Neural cell (in vitro differentiated cells): Measurements from ENCODE around the gene GXYLT2. TPM values are rescaled to one million over a fixed set of nuclear protein-coding genes. Genes with fewer than 3 reads are reported as not detected.

Source experiments
- H2AFZ ChIP-seq: fragments of 200-600, 300-800 bp; sonication (generic), shearing (Covaris generic); 2 replicates; pipeline ENCODE4 v1.6.0; 2014; ENCODE audit warnings: low read depth, mild to moderate bottlenecking, antibody characterized with exemption, low read length, moderate library complexity
- H3F3A ChIP-seq: fragments of 200-600 bp; shearing (Covaris generic); 2 replicates; pipeline ENCODE4 v1.6.1; 2016; ENCODE audit warnings: mild to moderate bottlenecking, moderate library complexity, mixed read lengths, antibody characterized with exemption, low read length; ENCODE audit not compliant: insufficient read depth, poor library complexity, severe bottlenecking
- H3K27ac ChIP-seq: fragments of 200-600, 300-800 bp; sonication (generic), shearing (Covaris generic); 2 replicates; pipeline ENCODE4 v1.5.1; 2014; ENCODE audit warnings: mild to moderate bottlenecking, low read length, moderate library complexity
- H3K27me3 ChIP-seq: fragments of 300-800, 200-600 bp; sonication (generic), shearing (Covaris generic); 2 replicates; pipeline ENCODE4 v1.6.0; 2014; ENCODE audit warnings: mild to moderate bottlenecking, low read depth, low read length, moderate library complexity; ENCODE audit not compliant: insufficient read depth
- H3K36me3 ChIP-seq: fragments of 300-800, 200-600 bp; sonication (generic), shearing (Covaris generic); 2 replicates; pipeline ENCODE4 v1.5.1; 2014; ENCODE audit warnings: mild to moderate bottlenecking, antibody characterized with exemption, low read length, moderate library complexity; ENCODE audit not compliant: insufficient read depth
- H3K4me2 ChIP-seq: fragments of 300-800, 200-600 bp; sonication (generic), shearing (Covaris generic); 2 replicates; pipeline ENCODE4 v1.6.0; 2014; ENCODE audit warnings: mild to moderate bottlenecking, low read length
- H3K4me3 ChIP-seq: fragments of 300-800, 200-600 bp; sonication (generic), shearing (Covaris generic); 2 replicates; pipeline ENCODE4 v1.5.1; 2014; ENCODE audit warnings: mild to moderate bottlenecking, low read length, moderate library complexity
- H3K79me2 ChIP-seq: fragments of 200-600 bp; shearing (Covaris generic); replicated peaks from 2 replicates; pipeline ENCODE4 v1.6.0; 2014; ENCODE audit warnings: mild to moderate bottlenecking, low read length, moderate library complexity; ENCODE audit not compliant: insufficient read depth
- H3K9ac ChIP-seq: fragments of 300-800, 200-600 bp; sonication (generic), shearing (Covaris generic); 2 replicates; pipeline ENCODE4 v1.6.1; 2016; ENCODE audit warnings: mild to moderate bottlenecking, low read length, mixed read lengths
- H3K9me2 ChIP-seq: fragments of 200-600 bp; shearing (Covaris generic); 2 replicates; pipeline ENCODE4 v1.6.1; 2016; ENCODE audit warnings: mild to moderate bottlenecking, low read length, mixed read lengths; ENCODE audit not compliant: insufficient read depth
- H3K9me3 ChIP-seq: fragments of 200-600, 300-800 bp; sonication (generic), shearing (Covaris generic); 2 replicates; pipeline ENCODE4 v1.6.1; 2016; ENCODE audit warnings: mild to moderate bottlenecking, mixed run types, low read length, moderate library complexity, mixed read lengths
- H4K20me1 ChIP-seq: fragments of 200-600 bp; shearing (Covaris generic); 2 replicates; pipeline ENCODE4 v1.6.1; 2016; ENCODE audit warnings: mild to moderate bottlenecking, mixed run types; ENCODE audit not compliant: insufficient read depth
- EP300 ChIP-seq: fragments of 450-650 bp; conservative IDR thresholded peaks from 2 replicates; pipeline ENCODE4 v1.6.1; 2014; ENCODE audit warnings: antibody characterized with exemption, mild to moderate bottlenecking, moderate library complexity; ENCODE audit not compliant: poor library complexity, severe bottlenecking
- EZH2 ChIP-seq: fragments of 200-600, 300-800 bp; shearing (Covaris generic), sonication (generic); IDR thresholded peaks from 2 replicates; pipeline ENCODE4 v1.6.1; 2014; ENCODE audit warnings: antibody characterized with exemption, low read length, borderline replicate concordance, mild to moderate bottlenecking; ENCODE audit not compliant: insufficient read depth, poor library complexity, severe bottlenecking
- MXI1 ChIP-seq: fragments of 450-650 bp; conservative IDR thresholded peaks from 2 replicates; pipeline ENCODE4 v1.6.1; 2014; ENCODE audit warnings: antibody characterized with exemption, mild to moderate bottlenecking; ENCODE audit not compliant: poor library complexity, severe bottlenecking
- POLR2AphosphoS5 ChIP-seq: IDR thresholded peaks from 2 replicates; pipeline ENCODE4 v1.6.1; 2012
- RAD21 ChIP-seq: fragments of 450-650 bp; conservative IDR thresholded peaks from 2 replicates; pipeline ENCODE4 v1.6.1; 2014; ENCODE audit warnings: antibody characterized with exemption, mild to moderate bottlenecking, moderate library complexity
- SMC3 ChIP-seq: fragments of 450-650 bp; conservative IDR thresholded peaks from 2 replicates; pipeline ENCODE4 v1.6.1; 2014; ENCODE audit warnings: antibody characterized with exemption, mild to moderate bottlenecking, moderate library complexity; ENCODE audit not compliant: poor library complexity
- TAF1 ChIP-seq: IDR thresholded peaks from 2 replicates; pipeline ENCODE4 v1.6.1; 2012; ENCODE audit warnings: low read depth
- polyA plus RNA-seq: library from polyadenylated mRNA; depleted of rRNA; stranded (reverse); fragments of >200 nt; gene quantifications from 2 replicates; pipeline ENCODE4 v1.2.3, GENCODE V29; 2014
- TF ChIP-seq, protein P1 (sequence below): fragments of 450-650 bp; IDR thresholded peaks from 2 replicates; pipeline ENCODE4 v1.5.1; 2014; ENCODE audit warnings: antibody characterized with exemption, mild to moderate bottlenecking, moderate library complexity; ENCODE audit not compliant: poor library complexity, severe bottlenecking
- TF ChIP-seq, protein P2 (sequence below): IDR thresholded peaks from 2 replicates; pipeline ENCODE4 v1.6.1; 2012; ENCODE audit warnings: borderline replicate concordance

Gene GXYLT2
- polyA plus RNA-seq, 1 donor from 2014 or later = 0.48 TPM

GRCh38 chr3:72888546-72889309 lies 882 bp downstream of the GXYLT2 start:
- Histone ChIP-seq H3K9me2 (no peaks in the 10 kb centered on the region), H3K4me3 (peak overlapping the region; percentile 62), H4K20me1 (no peaks in the 10 kb centered on the region), H2AFZ (no peak overlapping the region), H3K27ac (no peak overlapping the region), H3K79me2 (no peaks in the 10 kb centered on the region), H3K4me2 (peak overlapping the region; percentile 42), H3K36me3 (no peaks in the 10 kb centered on the region), H3K27me3 (peaks cover 12% of the 10 kb centered on the region), H3F3A (no peaks in the 10 kb centered on the region), H3K9ac (no peak overlapping the region), H3K9me3 (no peaks in the 10 kb centered on the region)
- TF ChIP-seq, protein P1, sequence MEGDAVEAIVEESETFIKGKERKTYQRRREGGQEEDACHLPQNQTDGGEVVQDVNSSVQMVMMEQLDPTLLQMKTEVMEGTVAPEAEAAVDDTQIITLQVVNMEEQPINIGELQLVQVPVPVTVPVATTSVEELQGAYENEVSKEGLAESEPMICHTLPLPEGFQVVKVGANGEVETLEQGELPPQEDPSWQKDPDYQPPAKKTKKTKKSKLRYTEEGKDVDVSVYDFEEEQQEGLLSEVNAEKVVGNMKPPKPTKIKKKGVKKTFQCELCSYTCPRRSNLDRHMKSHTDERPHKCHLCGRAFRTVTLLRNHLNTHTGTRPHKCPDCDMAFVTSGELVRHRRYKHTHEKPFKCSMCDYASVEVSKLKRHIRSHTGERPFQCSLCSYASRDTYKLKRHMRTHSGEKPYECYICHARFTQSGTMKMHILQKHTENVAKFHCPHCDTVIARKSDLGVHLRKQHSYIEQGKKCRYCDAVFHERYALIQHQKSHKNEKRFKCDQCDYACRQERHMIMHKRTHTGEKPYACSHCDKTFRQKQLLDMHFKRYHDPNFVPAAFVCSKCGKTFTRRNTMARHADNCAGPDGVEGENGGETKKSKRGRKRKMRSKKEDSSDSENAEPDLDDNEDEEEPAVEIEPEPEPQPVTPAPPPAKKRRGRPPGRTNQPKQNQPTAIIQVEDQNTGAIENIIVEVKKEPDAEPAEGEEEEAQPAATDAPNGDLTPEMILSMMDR = peak; percentile 24
- TF ChIP-seq MXI1 (no peak), EP300 (no peak), SMC3 (no peak)

DNA sequence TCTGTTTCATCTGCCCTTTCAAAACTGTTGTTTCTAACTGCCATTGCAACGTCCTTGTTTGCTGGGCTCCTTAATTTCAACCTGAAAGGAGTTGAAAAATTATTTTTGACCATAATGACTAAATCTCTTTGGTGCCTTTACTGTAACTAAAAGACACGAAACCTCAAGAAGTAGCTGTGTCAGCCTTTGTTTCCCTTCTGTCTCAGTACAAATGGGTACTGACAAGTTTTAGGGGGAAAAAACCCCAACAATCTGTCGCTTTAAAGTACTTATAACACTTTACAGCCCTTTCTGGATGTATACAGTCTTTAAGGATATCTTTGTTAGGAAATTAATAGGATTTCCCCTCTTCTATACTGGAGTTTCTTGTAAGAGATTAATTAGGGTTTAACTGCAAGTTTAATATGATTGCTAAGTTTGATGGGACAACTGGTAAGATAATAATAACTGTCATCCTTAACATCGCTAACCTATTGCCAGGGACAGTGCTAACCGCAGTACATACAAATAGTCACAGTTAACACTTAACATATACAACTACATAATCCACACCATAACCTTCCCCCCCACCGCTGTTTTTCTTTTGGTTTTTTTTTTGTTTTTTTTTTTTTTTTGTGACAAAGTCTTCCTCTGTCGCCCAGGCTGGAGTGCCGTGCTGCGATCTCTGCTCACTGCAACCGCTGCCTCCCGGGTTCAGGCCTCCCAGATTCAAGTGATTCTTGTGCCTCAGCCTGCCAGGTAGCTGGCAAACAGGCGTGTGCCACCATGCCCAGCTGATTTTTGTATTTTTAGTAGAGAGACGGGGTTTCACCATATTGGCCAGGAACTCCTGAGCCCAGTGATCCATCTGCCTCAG lies 1.7 kb downstream of the GXYLT2 start:
- no peak overlapping the region for H3K9ac ChIP-seq
- H3K4me2 ChIP-seq = no peak overlapping the region
- H3K9me3 ChIP-seq = no peaks in the 10 kb centered on the region
- TF ChIP-seq, protein P1 = no peak
- TF ChIP-seq MXI1 (no peak), SMC3 (no peak), EP300 (no peak), RAD21 (no peak), POLR2AphosphoS5 (no peak), TAF1 (no peak), EZH2 (no peak)
- TF ChIP-seq, protein P2, sequence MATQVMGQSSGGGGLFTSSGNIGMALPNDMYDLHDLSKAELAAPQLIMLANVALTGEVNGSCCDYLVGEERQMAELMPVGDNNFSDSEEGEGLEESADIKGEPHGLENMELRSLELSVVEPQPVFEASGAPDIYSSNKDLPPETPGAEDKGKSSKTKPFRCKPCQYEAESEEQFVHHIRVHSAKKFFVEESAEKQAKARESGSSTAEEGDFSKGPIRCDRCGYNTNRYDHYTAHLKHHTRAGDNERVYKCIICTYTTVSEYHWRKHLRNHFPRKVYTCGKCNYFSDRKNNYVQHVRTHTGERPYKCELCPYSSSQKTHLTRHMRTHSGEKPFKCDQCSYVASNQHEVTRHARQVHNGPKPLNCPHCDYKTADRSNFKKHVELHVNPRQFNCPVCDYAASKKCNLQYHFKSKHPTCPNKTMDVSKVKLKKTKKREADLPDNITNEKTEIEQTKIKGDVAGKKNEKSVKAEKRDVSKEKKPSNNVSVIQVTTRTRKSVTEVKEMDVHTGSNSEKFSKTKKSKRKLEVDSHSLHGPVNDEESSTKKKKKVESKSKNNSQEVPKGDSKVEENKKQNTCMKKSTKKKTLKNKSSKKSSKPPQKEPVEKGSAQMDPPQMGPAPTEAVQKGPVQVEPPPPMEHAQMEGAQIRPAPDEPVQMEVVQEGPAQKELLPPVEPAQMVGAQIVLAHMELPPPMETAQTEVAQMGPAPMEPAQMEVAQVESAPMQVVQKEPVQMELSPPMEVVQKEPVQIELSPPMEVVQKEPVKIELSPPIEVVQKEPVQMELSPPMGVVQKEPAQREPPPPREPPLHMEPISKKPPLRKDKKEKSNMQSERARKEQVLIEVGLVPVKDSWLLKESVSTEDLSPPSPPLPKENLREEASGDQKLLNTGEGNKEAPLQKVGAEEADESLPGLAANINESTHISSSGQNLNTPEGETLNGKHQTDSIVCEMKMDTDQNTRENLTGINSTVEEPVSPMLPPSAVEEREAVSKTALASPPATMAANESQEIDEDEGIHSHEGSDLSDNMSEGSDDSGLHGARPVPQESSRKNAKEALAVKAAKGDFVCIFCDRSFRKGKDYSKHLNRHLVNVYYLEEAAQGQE = no peak
- H3K27ac ChIP-seq = no peak overlapping the region
- H3K36me3 ChIP-seq = no peaks in the 10 kb centered on the region
- no peaks in the 10 kb centered on the region for H3F3A ChIP-seq
- no peaks in the 10 kb centered on the region for H3K79me2 ChIP-seq
- H2AFZ ChIP-seq = no peak overlapping the region
- no peaks in the 10 kb centered on the region for H4K20me1 ChIP-seq
- peaks cover 12% of the 10 kb centered on the region for H3K27me3 ChIP-seq
- H3K9me2 ChIP-seq = no peaks in the 10 kb centered on the region
- H3K4me3 ChIP-seq = no peak overlapping the region
